Measurements from ENCODE around the gene MAP7.

The MAP7 gene

GRCh38 chr6:136477548-136477947 lies 72.7 kb downstream of the MAP7 start:
- no peak for TF ChIP-seq CTCF (IDR thresholded peaks at IDR 0.05; ENCODE audit: extremely low read depth, missing control alignments)
- DNase-seq (ENCODE audit: low spot score), result no peak

GRCh38 chr6:136475686-136476085 lies 74.5 kb downstream of the MAP7 start:
- DNase-seq (ENCODE audit: low spot score), result no peak
- TF ChIP-seq CTCF (IDR thresholded peaks at IDR 0.05; ENCODE audit: extremely low read depth, missing control alignments), result no peak

GRCh38 chr6:136474241-136474640 lies 76.0 kb downstream of the MAP7 start:
- DNase-seq (ENCODE audit: low spot score), result no peak
- no peak for TF ChIP-seq CTCF (IDR thresholded peaks at IDR 0.05; ENCODE audit: extremely low read depth, missing control alignments)

- no peak for TF ChIP-seq CTCF (IDR thresholded peaks at IDR 0.05; ENCODE audit: extremely low read depth, missing control alignments)
- DNase-seq (ENCODE audit: low spot score), result no peak
Observed at GRCh38 chr6:136471922-136472321, 78.3 kb downstream of the MAP7 start.

- DNase-seq (ENCODE audit: low spot score), result no peak
- no peak for TF ChIP-seq CTCF (IDR thresholded peaks at IDR 0.05; ENCODE audit: extremely low read depth, missing control alignments)
Observed at GRCh38 chr6:136471372-136471771, 78.8 kb downstream of the MAP7 start.

- TF ChIP-seq CTCF (IDR thresholded peaks at IDR 0.05; ENCODE audit: extremely low read depth, missing control alignments), result no peak
- DNase-seq (ENCODE audit: low spot score), result no peak
Observed at GRCh38 chr6:136470044-136470443, 80.2 kb downstream of the MAP7 start.

- TF ChIP-seq CTCF (IDR thresholded peaks at IDR 0.05; ENCODE audit: extremely low read depth, missing control alignments), result no peak
- DNase-seq (ENCODE audit: low spot score), result no peak
Observed at GRCh38 chr6:136469154-136469553, 81.1 kb downstream of the MAP7 start.
